ENCODE data around the gene APEH. TPM values are rescaled to one million over a fixed set of nuclear protein-coding genes. Genes with fewer than 3 reads are reported as not detected.
A peak's percentile ranks its signal among the peaks of the same experiment; 100 is the strongest.

APEH gene
- total RNA-seq, 1 experiment from 2014 or later, result 215 TPM

GRCh38 chr3:49641921-49642707 is 32.0 kb upstream of the APEH start:
- H3T11ph ChIP-seq (ENCODE audit: low read length), result no peak overlapping the region
- no peaks in the 10 kb centered on the region for H3K79me2 ChIP-seq (ENCODE audit: insufficient read depth, low read length)
- no peaks in the 10 kb centered on the region for H3K27me3 ChIP-seq (ENCODE audit: insufficient read depth, low read length)
- Mint-ChIP-seq H3K4me3 (no peak overlapping the region), H3K27me3 (ENCODE audit: low read depth) (no peaks in the 10 kb centered on the region; the same call in 1 of the 2 replicates), H3K4me1 (no peaks in the 10 kb centered on the region; a peak in 1 of 4 replicates), H3K27ac (peak overlapping the region in 1 of 3 experiments; percentile 72; a peak in 1 of 7 replicates), H3K36me3 (ENCODE audit: insufficient read depth in 1 of 3, low read depth in 3 of 3) (no peaks in the 10 kb centered on the region), H3K9me3 (no peaks in the 10 kb centered on the region)
- no peak overlapping the region for H3K23ac ChIP-seq (ENCODE audit: insufficient read length, low read depth, low read length)
- no peaks in the 10 kb centered on the region for H3K9me3 ChIP-seq (ENCODE audit: control insufficient read depth, low read depth, low read length)
- TF ChIP-seq CTCF (conservative IDR thresholded peaks at IDR 0.05), result no peak
- no peak overlapping the region for H2BK120ac ChIP-seq (ENCODE audit: low read depth, low read length, poor library complexity, severe bottlenecking)
- no peaks in the 10 kb centered on the region for H3K23me2 ChIP-seq (ENCODE audit: insufficient read length, low read depth, low read length, poor library complexity, severe bottlenecking)
- no peak overlapping the region for H3K4ac ChIP-seq (ENCODE audit: low read depth, low read length)
- no peaks in the 10 kb centered on the region for H3K4me1 ChIP-seq (ENCODE audit: insufficient read depth, low read length)
- no peak overlapping the region for H2BK20ac ChIP-seq (ENCODE audit: low read depth, low read length, poor library complexity, severe bottlenecking)
- H3K27ac ChIP-seq (ENCODE audit: insufficient read length, low read depth, low read length), result no peak overlapping the region
- H4K5ac ChIP-seq (ENCODE audit: insufficient read length, low read depth, low read length), result no peak overlapping the region
- no peak overlapping the region for H2BK15ac ChIP-seq (ENCODE audit: low read depth, low read length)
- H3K9ac ChIP-seq (ENCODE audit: extremely low read depth, insufficient read length, low read length), result no peak overlapping the region
- no peak overlapping the region for H4K91ac ChIP-seq (ENCODE audit: insufficient read length, low read depth, low read length)
- H2AK5ac ChIP-seq (ENCODE audit: insufficient read length, low read length), result no peak overlapping the region
- H2BK12ac ChIP-seq (ENCODE audit: insufficient read length, low read depth, low read length), result no peak overlapping the region
- no CpG with 5 or more reads among the region's 14 CpGs for WGBS (ENCODE audit: extremely low coverage, insufficient read length, low lambda C conversion rate)
- no peaks in the 10 kb centered on the region for H3K79me1 ChIP-seq (ENCODE audit: insufficient read depth, low read depth, low read length, poor library complexity, severe bottlenecking)
- H3K18ac ChIP-seq (ENCODE audit: insufficient read length, low read depth, low read length), result no peak overlapping the region
- H4K8ac ChIP-seq (replicated peaks; ENCODE audit: insufficient read length, low read depth, low read length), result no peak overlapping the region
- no peak overlapping the region for H2AFZ ChIP-seq (ENCODE audit: low read length)
- H3K14ac ChIP-seq (ENCODE audit: insufficient read depth, low read length), result no peak overlapping the region; the same call in 1 of the 2 replicates
- no peak overlapping the region for H3K56ac ChIP-seq (ENCODE audit: insufficient read length, low read depth, low read length)
- no peak for DNase-seq
- H2BK5ac ChIP-seq (ENCODE audit: insufficient read length, low read length), result no peak overlapping the region
- H4K20me1 ChIP-seq (ENCODE audit: control insufficient read depth, insufficient read depth, insufficient read length), result no peaks in the 10 kb centered on the region
- H3K4me2 ChIP-seq (ENCODE audit: insufficient read depth, insufficient read length, low read length), result no peak overlapping the region
